GM19043 (cell line): Measurements from ENCODE around the gene MYH7B.

Experiments
- ATAC-seq: cut with Tn5 transposase; IDR thresholded peaks from one replicate; pipeline ENCODE4 v1.9.1; 2021; ENCODE audit warnings: low read depth; ENCODE audit not compliant: unreplicated experiment

The MYH7B gene

GRCh38 chr20:34943808-34944567 lies 11.7 kb upstream of the MYH7B start:
- ATAC-seq, result no peak

- no peak for ATAC-seq
Observed at GRCh38 chr20:34945315-34946077, 10.2 kb upstream of the MYH7B start.

- no peak for ATAC-seq
Observed at GRCh38 chr20:34946661-34947060, 9.0 kb upstream of the MYH7B start.

GRCh38 chr20:34947336-34947735 lies 8.3 kb upstream of the MYH7B start:
- no peak for ATAC-seq

GRCh38 chr20:34948030-34948429 lies 7.6 kb upstream of the MYH7B start:
- no peak for ATAC-seq

GRCh38 chr20:34949120-34949519 lies 6.5 kb upstream of the MYH7B start:
- ATAC-seq, result no peak

- no peak for ATAC-seq
Observed at GRCh38 chr20:34951252-34951651, 4.4 kb upstream of the MYH7B start.

GRCh38 chr20:34951652-34952051 lies 4.0 kb upstream of the MYH7B start:
- ATAC-seq, result no peak

- ATAC-seq, result no peak
Observed at GRCh38 chr20:34952671-34953070, 3.0 kb upstream of the MYH7B start.

GRCh38 chr20:34953960-34954359 lies 1.7 kb upstream of the MYH7B start:
- no peak for ATAC-seq

GRCh38 chr20:34954904-34955230 lies 801 bp upstream of the MYH7B start:
- no peak for ATAC-seq

- no peak for ATAC-seq
Observed at GRCh38 chr20:34956041-34956458, 382 bp downstream of the MYH7B start.

- no peak for ATAC-seq
Observed at GRCh38 chr20:34956751-34957472, 1.2 kb downstream of the MYH7B start.

- ATAC-seq, result no peak
Observed at GRCh38 chr20:34964486-34964885, 8.8 kb downstream of the MYH7B start.

- ATAC-seq, result no peak
Observed at GRCh38 chr20:34965051-34965450, 9.4 kb downstream of the MYH7B start.

GRCh38 chr20:34967421-34967820 lies 11.8 kb downstream of the MYH7B start:
- ATAC-seq, result no peak

GRCh38 chr20:34968042-34968775 lies 12.5 kb downstream of the MYH7B start:
- ATAC-seq, result no peak

GRCh38 chr20:34970193-34970840 lies 14.6 kb downstream of the MYH7B start:
- no peak for ATAC-seq

- ATAC-seq, result no peak
Observed at GRCh38 chr20:34970846-34971560, 15.3 kb downstream of the MYH7B start.
